RWPE2 (cell line): ENCODE measurements around the gene COX6B2.

ENCODE experiments used
- ATAC-seq: fragments of 200-7000 bp; cut with Tn5 transposase; 3 replicates; pipeline ENCODE4 v1.9.1; 2021; ENCODE audit warnings: low read depth
- DNase-seq: peaks from one replicate; pipeline ENCODE4 v3.0.0-alpha.2; 2020; ENCODE audit warnings: low spot score
- H3K27ac ChIP-seq: fragments of 450-650 bp; 2 replicates; pipeline ENCODE4 v1.5.1; 2017; ENCODE audit warnings: mild to moderate bottlenecking; ENCODE audit not compliant: poor library complexity, severe bottlenecking
- H3K27me3 ChIP-seq: fragments of 250-450 bp; sonication (Bioruptor Pico); 2 replicates; pipeline ENCODE4 v1.5.1; 2021; ENCODE audit warnings: mild to moderate bottlenecking, moderate library complexity; ENCODE audit not compliant: insufficient read depth, poor library complexity, severe bottlenecking
- H3K36me3 ChIP-seq: fragments of 250-450 bp; sonication (Bioruptor Pico); 2 replicates; pipeline ENCODE4 v1.5.1; 2020; ENCODE audit warnings: low read depth, mild to moderate bottlenecking, moderate library complexity
- H3K4me1 ChIP-seq: fragments of 250-450 bp; sonication (Bioruptor Pico); 2 replicates; pipeline ENCODE4 v1.5.1; 2021; ENCODE audit warnings: mild to moderate bottlenecking, moderate library complexity; ENCODE audit not compliant: insufficient read depth, poor library complexity, severe bottlenecking
- H3K4me3 ChIP-seq: fragments of 250-450 bp; sonication (Bioruptor Pico); 2 replicates; pipeline ENCODE4 v1.5.1; 2021; ENCODE audit warnings: mild to moderate bottlenecking, moderate library complexity; ENCODE audit not compliant: severe bottlenecking
- H3K9me3 ChIP-seq: fragments of 250-450 bp; sonication (Bioruptor Pico); 2 replicates; pipeline ENCODE4 v1.5.1; 2021; ENCODE audit warnings: mild to moderate bottlenecking, moderate library complexity; ENCODE audit not compliant: severe bottlenecking
- CTCF ChIP-seq: fragments of 450-650 bp; IDR thresholded peaks from one replicate; pipeline ENCODE4 v1.5.1; 2017; ENCODE audit warnings: mild to moderate bottlenecking, moderate library complexity; ENCODE audit not compliant: poor library complexity, severe bottlenecking

Gene COX6B2

GRCh38 chr19:55306712-55307111, 47.8 kb downstream of the COX6B2 start:
- DNase-seq (no peak), ATAC-seq (no peak)
- Histone ChIP-seq H3K9me3 (no peaks in the 10 kb centered on the region), H3K36me3 (peaks cover 11% of the 10 kb centered on the region), H3K4me3 (no peak overlapping the region), H3K27me3 (no peaks in the 10 kb centered on the region), H3K4me1 (no peaks in the 10 kb centered on the region), H3K27ac (no peak overlapping the region)
- TF ChIP-seq CTCF, result no peak

- Histone ChIP-seq H3K4me3 (no peak overlapping the region), H3K4me1 (no peaks in the 10 kb centered on the region), H3K9me3 (no peaks in the 10 kb centered on the region), H3K27me3 (no peaks in the 10 kb centered on the region), H3K36me3 (peaks cover 11% of the 10 kb centered on the region), H3K27ac (no peak overlapping the region)
- no peak for ATAC-seq
- no peak for TF ChIP-seq CTCF
- DNase-seq, result no peak
Measured at GRCh38 chr19:55305983-55306562, 48.4 kb downstream of the COX6B2 start.

GRCh38 chr19:55305491-55305890, 49.0 kb downstream of the COX6B2 start:
- Histone ChIP-seq H3K27me3 (no peaks in the 10 kb centered on the region), H3K9me3 (no peaks in the 10 kb centered on the region), H3K36me3 (peaks cover 11% of the 10 kb centered on the region), H3K27ac (no peak overlapping the region), H3K4me1 (no peaks in the 10 kb centered on the region), H3K4me3 (no peak overlapping the region)
- ATAC-seq (0 out of 3 replicates have a peak, but pooled peaks have one; percentile 45), DNase-seq (no peak)
- TF ChIP-seq CTCF, result no peak

- Histone ChIP-seq H3K4me3 (no peak overlapping the region), H3K4me1 (no peaks in the 10 kb centered on the region), H3K27ac (no peak overlapping the region), H3K9me3 (no peaks in the 10 kb centered on the region), H3K27me3 (no peaks in the 10 kb centered on the region), H3K36me3 (peaks cover 11% of the 10 kb centered on the region)
- TF ChIP-seq CTCF, result no peak
- no peak for ATAC-seq
- no peak for DNase-seq
Measured at GRCh38 chr19:55304980-55305379, 49.5 kb downstream of the COX6B2 start.

- ATAC-seq (peak; percentile 67), DNase-seq (no peak)
Measured at GRCh38 chr19:55304279-55304978, 50.1 kb downstream of the COX6B2 start.

More at GRCh38 chr19:55304279-55304978, 50.1 kb downstream of the COX6B2 start:
- Histone ChIP-seq H3K4me1 (no peaks in the 10 kb centered on the region), H3K27ac (no peak overlapping the region), H3K27me3 (no peaks in the 10 kb centered on the region), H3K4me3 (no peak overlapping the region), H3K9me3 (no peaks in the 10 kb centered on the region), H3K36me3 (peaks cover 11% of the 10 kb centered on the region)
- TF ChIP-seq CTCF, result no peak
